Breast epithelium (tissue), 3 donors: ENCODE data around the gene ZNF485.

Experiments
- POLR2A ChIP-seq: fragments of 450-650 bp; IDR thresholded peaks from one replicate; pipeline ENCODE4 v1.6.1; 2016; ENCODE audit warnings: antibody characterized with exemption, mild to moderate bottlenecking, moderate library complexity
- TF ChIP-seq, protein P1 (sequence below), 3 donors: fragments of 450-650 bp; IDR thresholded peaks; one replicate each; pipeline ENCODE4 v1.5.1; 2016 to 2017; ENCODE audit warnings: antibody characterized with exemption in 3 of 3, mild to moderate bottlenecking in 3 of 3, moderate library complexity in 3 of 3

- TF ChIP-seq, protein P1, sequence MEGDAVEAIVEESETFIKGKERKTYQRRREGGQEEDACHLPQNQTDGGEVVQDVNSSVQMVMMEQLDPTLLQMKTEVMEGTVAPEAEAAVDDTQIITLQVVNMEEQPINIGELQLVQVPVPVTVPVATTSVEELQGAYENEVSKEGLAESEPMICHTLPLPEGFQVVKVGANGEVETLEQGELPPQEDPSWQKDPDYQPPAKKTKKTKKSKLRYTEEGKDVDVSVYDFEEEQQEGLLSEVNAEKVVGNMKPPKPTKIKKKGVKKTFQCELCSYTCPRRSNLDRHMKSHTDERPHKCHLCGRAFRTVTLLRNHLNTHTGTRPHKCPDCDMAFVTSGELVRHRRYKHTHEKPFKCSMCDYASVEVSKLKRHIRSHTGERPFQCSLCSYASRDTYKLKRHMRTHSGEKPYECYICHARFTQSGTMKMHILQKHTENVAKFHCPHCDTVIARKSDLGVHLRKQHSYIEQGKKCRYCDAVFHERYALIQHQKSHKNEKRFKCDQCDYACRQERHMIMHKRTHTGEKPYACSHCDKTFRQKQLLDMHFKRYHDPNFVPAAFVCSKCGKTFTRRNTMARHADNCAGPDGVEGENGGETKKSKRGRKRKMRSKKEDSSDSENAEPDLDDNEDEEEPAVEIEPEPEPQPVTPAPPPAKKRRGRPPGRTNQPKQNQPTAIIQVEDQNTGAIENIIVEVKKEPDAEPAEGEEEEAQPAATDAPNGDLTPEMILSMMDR (IDR thresholded peaks at IDR 0.05) = no peak
- TF ChIP-seq POLR2A = no peak
These were observed 32.0 kb upstream of the ZNF485 start, which contains the start of gene ZNF239 for GRCh38 chr10:43574001-43574892.
